NCI-H446 treated with DMSO at 0.1 percent for 48 hours (cell line): ENCODE measurements around the gene PLAGL1.

Experiments used
- DNase-seq: peaks from one replicate; lab custom pipeline; 2025; lab: John Stamatoyannopoulos, UW

The PLAGL1 gene

DNA sequence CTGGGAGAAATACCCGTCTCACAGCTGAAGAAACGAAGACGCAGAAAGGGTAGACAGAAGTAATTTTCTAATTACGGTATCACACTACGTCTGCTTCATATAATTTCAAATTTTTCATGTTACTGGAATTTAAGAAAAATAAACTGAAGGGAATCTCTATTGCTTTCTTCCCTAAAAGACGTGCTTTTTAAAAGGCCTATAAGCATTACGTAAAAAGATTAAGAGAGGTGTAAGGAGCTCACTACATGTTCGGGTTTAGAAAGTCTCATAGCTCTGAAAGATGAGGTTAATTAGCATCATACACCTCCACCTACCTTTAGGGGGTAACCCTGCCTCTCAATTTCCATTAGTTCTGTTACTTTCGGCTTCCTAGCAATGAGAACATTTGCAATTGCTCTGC is 787 bp upstream of the PLAGL1 start:
- DNase-seq: no peak

DNA sequence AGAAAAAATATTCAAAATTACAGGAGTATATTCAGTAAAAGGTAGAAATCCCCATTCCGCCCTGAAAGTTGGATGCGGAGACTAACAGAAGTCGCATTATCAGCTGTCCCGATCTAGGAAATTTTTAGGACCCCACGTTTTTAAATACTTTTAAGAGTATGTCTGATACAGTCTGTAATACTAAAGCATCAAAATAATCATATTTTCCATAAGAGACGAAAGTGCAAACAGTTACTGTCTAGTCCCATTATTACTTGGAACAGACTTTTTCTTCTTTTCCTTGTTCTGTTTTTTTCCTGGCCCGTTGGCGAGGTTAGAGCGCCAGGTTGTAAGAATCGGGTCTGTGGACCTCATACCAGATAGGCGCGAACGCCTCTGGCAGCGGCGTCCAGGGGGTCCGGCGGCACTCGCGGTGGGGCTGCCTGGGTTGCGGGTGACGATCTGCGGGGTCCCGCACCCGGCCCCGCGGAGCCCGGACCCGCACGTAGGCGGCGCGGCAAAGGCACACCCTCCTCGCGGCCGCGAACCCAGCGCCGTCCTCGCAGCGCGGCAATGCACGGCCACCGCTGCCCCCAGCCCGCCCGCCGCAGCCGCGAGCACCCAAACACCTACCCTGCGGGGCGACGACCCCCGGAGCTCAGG is 460 bp downstream of the PLAGL1 start:
- DNase-seq: no peak

DNA sequence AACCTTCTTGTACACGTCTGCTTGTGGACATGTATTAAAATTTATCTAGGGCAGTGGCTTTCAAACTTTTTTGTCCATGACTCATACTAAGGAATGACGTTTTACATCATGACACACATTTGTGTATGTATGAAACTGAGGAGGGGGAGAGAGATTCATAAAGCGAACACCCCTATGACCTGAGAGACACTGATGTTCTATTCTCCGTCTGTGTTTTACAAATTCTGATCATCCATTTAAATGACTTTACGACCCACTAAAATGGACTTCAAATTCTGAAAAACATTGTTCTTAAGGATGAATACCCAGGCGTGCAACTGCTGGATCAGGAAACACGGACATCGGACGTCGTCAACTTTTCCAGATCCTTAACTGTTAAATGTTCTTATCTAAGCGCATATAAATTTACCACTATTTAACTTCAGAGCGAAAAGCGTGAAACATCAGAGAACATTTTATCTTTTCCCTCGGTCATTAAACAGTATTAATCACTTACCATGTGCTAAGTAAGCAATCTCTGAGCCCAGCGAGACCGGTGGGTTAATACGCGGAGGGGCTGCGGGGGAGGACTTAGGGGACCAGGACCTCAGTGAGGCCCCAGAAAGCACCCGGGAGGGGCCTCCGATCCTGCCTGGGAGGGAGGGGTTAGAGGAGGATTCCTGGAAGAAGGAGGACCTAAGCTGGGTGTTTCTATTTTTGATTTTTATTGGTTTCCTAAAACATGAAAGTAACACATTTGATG is 1.2 kb downstream of the PLAGL1 start:
- DNase-seq: no peak

DNA sequence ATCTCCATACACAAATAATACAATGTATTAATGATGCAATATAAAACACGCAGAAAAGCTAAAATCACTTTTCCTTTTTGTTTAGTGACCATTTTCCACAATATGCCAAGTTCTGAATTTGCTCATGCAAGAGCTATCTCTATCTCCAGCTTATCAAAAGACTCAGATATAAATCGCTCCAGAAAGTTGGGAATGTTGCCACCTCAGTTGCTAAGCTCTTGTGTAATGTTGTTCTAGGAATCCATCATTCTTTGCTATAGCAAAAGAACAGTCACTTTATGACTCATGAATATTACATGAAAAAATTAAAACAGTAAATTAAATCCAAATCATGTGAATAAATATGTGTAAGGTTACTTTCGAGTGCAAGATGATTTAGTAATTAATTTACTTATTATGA is 8.7 kb downstream of the PLAGL1 start:
- no peak for DNase-seq

DNA sequence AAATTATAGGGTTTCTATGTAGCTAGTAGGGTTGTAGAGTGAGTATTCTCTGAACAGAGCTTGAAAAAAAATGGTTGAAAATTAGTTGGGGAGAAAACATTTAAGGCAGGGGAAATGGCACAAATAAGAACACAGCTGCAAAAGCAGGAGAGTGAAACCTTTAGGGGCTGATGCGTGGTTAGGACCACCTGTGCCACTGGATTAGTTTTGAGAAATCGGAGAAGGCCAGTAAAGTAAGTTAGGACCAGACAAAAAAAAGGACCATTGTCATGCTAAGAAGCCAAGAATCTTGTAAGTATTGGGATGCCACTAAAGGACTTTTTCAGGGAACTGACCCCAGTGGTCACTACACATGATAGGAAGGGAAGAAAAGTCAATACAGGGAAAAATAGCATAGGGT is 9.4 kb downstream of the PLAGL1 start:
- DNase-seq: no peak

GRCh38 chr6:143993965-143994646 is 14.0 kb downstream of the PLAGL1 start:
- DNase-seq: no peak

DNA sequence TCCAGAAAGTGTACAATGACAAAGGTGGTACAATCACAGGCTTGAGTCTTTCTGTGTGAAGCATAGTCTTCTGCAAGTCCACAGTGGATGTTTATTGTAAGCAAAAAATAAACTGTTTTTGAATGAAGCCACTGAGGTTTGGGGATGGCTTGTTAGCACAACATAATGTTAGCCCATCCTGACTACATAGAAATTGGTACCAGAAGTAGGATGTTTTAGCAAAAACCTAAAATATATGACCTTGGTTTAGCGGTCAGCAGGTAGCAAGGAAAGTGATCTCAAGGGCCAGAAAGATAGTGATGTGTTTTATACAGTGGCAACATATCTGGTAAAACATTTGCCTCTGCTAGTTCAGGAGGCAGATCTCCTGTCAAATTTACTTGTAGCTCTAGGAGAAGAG is 15.8 kb downstream of the PLAGL1 start:
- DNase-seq: no peak

DNA sequence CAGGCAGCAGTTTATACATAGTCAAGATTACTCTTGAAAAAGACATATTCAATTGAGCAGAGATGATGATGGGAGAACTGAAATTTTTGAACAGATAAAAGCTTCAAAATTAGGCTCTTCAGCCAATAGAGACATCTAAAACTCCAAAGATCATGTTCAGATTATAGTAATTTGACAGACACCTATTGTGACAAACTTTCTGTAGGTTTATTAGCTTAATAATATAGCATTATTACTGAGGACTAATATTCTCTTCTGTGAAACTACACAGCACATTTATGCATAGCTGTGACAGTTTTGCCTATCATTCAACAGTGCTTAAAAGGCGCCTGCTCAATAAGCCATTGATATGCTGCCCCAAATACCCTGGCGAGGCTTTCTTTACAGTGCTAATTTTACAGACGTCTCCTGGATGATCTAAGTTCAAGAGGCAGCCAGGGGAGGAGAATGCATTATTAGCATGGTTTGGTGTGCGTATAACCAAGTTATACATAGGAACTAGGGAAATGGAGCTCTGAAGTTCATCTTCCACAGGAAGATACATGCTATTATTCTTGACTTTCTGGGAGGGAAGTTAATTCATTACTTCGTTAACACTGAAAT is 21.5 kb downstream of the PLAGL1 start:
- no peak for DNase-seq

DNA sequence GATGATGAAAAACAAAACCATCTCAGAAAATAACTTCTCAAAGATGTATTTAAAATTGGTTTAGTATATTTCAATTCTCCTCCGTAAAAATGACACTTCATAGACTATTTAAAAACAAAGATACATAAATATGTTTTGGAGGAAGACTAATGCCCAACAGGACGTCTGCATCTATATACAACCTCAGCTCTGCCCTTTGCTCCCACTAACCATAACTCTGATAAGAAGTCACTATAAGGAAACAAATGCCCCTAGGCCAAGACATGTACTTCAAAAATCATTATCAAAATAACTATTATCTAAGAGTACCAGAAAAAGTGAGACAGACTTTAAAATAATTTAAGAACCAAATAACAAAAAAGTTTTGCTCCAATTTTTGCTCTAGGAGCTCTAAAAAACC is 23.4 kb downstream of the PLAGL1 start:
- DNase-seq: no peak

DNA sequence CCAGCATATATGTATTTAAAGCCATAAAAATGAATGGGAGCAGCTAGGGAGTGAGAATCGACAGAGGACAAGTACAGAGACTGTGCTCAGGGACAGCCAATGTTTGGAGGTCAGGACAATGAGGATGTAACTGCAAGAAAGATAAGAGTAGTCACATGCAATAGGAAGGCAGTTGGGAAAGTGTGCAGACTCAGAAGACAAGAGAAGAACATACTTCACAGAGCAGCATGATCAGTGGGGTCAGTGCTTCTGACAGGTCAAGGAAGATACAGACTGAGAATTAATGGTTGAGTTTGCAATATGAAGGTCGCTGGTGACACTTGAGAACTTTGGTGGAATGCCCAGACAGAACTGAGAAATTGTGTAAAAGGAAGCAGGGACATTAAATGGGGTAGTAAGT is 25.1 kb downstream of the PLAGL1 start:
- DNase-seq: no peak

DNA sequence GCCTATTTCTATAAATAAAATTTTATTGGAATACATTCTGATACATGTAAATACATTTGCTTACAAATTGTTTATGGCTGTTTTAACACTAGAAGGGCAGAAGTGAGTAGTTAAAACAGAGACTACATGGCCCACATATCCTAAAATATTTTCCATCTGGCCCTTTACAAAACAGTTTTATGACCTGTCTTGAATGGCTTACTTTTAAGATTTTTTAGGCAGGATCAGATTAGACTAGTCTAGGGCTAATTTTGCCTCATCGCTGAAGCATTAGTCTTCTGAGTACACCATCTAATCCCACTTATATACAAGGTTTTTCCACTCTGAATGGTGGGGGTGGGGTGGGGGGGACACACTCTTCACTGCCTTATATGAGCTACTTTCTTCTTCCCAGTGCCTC is 27.1 kb downstream of the PLAGL1 start:
- DNase-seq: no peak

DNA sequence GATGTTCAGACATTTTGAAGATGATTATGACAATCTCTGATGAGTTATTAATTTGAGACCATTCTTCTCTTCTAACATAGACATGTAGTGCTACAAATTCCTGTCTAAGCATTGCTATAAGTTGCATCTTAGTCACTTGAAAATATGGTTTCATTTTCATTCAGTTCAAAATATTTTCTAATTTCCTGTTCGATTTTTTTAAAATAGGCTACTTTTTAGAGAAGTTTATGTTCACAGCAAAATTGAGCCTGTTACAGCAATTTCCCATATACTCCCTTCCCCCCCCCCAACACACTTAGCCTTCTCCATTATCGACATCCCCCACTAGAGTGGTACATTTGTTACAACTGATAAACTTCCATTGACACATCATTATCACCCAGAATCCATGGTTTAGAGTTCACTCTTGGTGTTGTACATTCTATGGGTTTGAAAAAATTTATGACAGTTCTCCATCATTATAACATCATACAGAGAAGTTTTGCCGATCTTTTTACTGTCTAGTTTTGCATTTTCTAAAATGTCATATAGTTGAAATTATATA is 31.2 kb downstream of the PLAGL1 start:
- no peak for DNase-seq

- no peak for DNase-seq
Observed at GRCh38 chr6:143974089-143974488, 34.0 kb downstream of the PLAGL1 start.

DNA sequence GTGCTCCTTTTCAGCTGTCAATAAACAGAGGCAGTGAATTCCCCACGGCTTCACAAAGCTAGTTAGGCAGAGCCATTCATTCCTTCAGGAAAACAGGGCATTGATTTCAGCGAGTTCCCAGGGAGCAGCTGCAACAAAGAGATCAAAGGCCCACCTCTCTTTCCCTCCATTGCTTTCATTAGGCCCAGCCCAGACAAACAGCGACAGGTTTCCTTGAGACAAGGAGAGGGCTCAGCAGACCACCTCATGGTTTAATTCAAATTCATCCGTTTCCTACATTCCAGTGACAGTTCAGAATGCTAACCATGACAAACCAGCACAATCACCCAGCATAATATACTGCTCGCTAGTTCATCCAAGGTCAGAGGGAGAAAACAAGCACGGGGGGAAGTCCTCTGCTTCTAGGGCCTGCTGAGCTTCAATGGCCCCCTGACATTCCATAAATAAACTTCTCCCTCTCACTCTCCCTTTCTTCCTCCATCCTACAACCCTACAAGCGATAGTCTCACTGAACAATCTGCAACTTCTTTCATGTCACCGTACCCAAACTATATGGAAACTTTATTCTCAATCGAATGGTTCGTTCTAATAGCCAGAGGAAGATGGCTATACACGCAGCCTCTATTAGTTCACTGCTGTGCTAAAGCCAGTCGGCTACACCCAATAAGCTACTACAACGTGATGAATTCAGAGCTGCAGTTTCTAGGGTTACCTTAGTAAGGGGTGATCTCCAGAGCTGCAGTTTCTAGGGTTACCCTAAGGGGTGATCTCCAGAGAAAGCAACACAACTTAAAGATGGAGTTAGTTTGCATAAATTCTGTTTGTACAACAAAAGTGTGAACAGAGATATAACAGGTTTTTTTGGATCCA is 34.7 kb downstream of the PLAGL1 start:
- DNase-seq: no peak

DNA sequence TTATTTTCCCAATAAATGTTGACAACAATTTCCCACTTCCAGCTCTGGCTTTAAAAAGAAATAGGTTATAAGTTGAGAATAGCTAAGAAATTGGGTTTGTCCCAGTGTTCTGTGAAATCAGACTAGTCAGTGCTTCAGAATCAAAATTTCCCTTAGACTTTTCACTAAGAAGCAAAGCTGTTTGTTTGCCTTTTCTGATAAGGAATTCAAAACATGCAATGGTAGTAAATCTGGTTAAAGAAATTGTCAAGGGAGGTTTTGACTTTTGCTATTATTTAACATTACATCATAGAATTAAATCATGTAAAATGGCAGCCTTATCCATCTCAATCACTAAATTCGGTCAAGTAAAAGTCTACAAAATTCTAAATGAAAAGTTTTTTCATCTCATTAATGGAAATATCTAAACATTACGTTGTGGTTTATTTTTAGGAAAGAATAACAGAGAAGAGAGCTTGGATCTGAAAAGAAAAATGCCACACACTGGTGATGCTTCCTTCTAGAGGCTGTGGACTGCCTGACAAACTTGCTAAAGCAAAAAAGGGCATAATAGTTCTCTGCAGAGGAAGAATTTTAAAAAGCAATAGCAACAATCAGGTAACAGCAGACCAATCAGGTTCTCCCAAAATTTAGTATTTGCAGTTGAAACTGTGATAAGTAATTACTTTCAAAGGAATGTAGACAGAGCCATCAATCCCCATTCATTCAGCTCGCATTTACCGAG is 36.4 kb downstream of the PLAGL1 start:
- DNase-seq: no peak

GRCh38 chr6:143970456-143971218 is 37.4 kb downstream of the PLAGL1 start:
- DNase-seq: no peak

DNA sequence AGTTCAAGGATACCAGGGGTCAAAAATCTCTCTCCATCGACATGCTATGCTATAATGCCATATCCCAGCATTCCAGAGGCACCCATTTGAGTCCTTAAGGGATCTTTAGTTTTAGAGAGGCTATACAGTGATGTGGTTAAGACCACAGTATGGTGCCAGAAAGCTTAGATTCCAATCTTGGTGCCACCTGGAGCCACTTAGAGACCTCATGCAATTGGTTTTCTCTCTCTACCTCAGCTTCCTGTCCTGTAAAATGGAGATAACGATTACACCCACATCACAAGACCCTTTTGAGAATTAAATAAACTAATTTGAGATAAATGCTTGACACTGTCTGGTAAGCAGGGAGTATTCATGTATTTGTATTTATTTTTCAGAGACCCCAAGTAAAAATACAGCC is 39.0 kb downstream of the PLAGL1 start:
- DNase-seq: no peak

GRCh38 chr6:143967706-143968376 is 40.2 kb downstream of the PLAGL1 start:
- DNase-seq: no peak

DNA sequence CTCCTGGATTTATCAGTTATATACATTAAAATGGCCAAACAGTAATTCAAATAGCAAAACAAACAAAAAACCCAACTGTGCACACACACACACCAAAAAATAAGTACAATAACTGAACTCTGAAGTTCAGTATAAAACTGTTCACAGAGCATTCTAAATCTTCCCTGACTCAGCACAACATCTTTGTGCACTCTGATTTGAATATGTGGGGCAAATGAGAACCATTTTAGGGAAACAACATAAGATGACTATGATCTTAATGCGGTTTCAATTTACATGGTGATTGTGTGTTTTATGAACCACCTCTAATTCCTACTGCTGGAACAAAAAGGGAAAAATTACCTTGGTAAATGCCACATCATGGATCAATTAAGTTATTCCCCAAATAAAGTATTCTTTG is 41.7 kb downstream of the PLAGL1 start:
- no peak for DNase-seq
